Superior temporal gyrus (tissue), 1 donor: Measurements from ENCODE around the gene EPX.

Source experiments
- DNase-seq: peaks from one replicate; pipeline ENCODE4 v3.0.0-alpha.2; 2016; ENCODE audit errors: extremely low spot score

EPX gene

GRCh38 chr17:58252141-58252540, 59.6 kb downstream of the EPX start:
- DNase-seq = no peak

- no peak for DNase-seq
Observed at GRCh38 chr17:58253082-58253481, 60.6 kb downstream of the EPX start.
